ENCODE measurements around the gene SSH2. TPM values are rescaled to one million over a fixed set of nuclear protein-coding genes. Genes with fewer than 3 reads are reported as not detected.

Gene SSH2
- total and polyA plus RNA-seq, 4 donors: 7.5 to 14.1 (median 11.2) TPM

DNA sequence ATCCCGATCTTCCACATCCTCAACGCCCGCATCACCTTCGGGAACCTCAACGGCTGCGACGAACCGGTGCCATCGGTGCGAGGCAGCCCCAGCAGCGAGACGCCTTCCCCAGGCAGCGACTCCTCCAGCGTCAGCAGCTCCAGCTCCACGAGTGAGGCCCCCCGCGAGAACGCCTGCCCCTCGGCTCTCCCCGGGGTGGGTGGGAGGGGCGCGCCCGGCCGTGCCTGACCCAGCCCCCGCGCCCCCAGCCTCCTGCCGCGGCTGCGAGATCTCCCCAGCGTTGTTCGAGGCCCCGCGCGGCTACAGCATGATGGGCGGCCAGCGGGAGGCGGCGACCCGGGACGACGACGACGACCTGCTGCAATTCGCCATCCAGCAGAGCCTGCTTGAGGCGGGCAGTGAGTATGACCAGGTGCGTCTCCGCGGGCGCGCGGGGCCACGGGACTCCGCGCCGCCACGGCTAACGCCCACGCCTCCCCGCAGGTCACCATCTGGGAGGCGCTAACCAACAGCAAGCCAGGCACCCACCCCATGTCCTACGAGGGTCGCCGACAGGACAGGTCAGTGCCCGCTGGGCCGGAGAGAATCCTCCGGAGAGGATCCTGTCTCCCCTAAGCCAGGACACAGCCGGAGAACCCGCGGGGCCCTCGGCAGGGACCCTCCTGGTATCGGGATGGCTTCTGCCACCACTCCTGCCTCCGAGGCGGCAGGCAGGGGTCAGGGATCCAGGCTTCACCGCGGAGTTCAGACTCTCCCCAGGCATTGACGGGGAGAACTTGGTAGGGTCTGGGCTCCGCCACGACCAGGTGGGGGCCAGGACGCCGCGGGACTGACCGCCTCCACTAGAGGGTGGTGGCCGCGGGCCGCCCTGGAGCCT is 317.4 kb downstream of the SSH2 start:
- no peaks in the 10 kb centered on the region for H3K36me3 ChIP-seq (ENCODE audit: control insufficient read depth in 4 of 4, insufficient read depth in 3 of 4, low read depth in 1 of 4, low read length in 3 of 4)
- peak overlapping the region in 1 of 3 donors; percentile 37 for H3K4me3 ChIP-seq (ENCODE audit: low read depth in 1 of 3, low read length in 3 of 3)
- peaks cover 15 to 43% (median 35%) of the 10 kb centered on the region in 4 donors for H3K4me1 ChIP-seq (ENCODE audit: control insufficient read depth in 4 of 4, insufficient read depth in 4 of 4, low read length in 3 of 4)
- peaks cover 0 to 10% (median 1%) of the 10 kb centered on the region in 4 donors for H3K27me3 ChIP-seq (ENCODE audit: control insufficient read depth in 4 of 4, insufficient read depth in 4 of 4, low read length in 3 of 4)
- WGBS: 28% methylated on average over 85 of the region's 85 CpGs
- no peak for DNase-seq (ENCODE audit: low spot score)
- TF ChIP-seq RXRA (IDR thresholded peaks at IDR 0.05): no peak
- TF ChIP-seq, protein P1, sequence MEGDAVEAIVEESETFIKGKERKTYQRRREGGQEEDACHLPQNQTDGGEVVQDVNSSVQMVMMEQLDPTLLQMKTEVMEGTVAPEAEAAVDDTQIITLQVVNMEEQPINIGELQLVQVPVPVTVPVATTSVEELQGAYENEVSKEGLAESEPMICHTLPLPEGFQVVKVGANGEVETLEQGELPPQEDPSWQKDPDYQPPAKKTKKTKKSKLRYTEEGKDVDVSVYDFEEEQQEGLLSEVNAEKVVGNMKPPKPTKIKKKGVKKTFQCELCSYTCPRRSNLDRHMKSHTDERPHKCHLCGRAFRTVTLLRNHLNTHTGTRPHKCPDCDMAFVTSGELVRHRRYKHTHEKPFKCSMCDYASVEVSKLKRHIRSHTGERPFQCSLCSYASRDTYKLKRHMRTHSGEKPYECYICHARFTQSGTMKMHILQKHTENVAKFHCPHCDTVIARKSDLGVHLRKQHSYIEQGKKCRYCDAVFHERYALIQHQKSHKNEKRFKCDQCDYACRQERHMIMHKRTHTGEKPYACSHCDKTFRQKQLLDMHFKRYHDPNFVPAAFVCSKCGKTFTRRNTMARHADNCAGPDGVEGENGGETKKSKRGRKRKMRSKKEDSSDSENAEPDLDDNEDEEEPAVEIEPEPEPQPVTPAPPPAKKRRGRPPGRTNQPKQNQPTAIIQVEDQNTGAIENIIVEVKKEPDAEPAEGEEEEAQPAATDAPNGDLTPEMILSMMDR (IDR thresholded peaks at IDR 0.05; ENCODE audit: low read depth, low read length, missing input control): no peak
- no peak for TF ChIP-seq EGR1 (IDR thresholded peaks at IDR 0.05; ENCODE audit: low read depth in 2 of 2)
- no peak for TF ChIP-seq FOXA2 (IDR thresholded peaks at IDR 0.05)
- no peak overlapping the region for H3K27ac ChIP-seq (ENCODE audit: low read depth in 1 of 2, low read length in 2 of 2)
- H3K9ac ChIP-seq (ENCODE audit: low read depth in 1 of 2, low read length in 2 of 2): no peak overlapping the region
- no peaks in the 10 kb centered on the region for H3K9me3 ChIP-seq (ENCODE audit: control insufficient read depth in 4 of 4, low read length in 3 of 4)

DNA sequence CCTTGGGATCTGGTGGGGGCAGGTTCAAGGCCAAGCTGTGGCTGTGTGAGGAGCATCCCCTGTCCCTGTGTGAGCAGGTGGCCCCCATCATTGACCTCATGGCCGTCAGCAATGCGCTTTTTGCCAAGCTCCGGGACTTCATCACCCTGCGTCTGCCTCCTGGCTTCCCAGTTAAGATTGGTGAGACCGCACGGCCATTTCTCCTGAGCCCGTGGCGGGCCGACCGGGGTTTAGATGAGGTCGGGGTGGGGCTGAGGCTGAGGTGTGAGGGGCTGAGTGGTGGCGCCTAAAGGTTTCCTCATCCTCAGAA is 318.0 kb downstream of the SSH2 start:
- H3K4me3 ChIP-seq (ENCODE audit: low read depth in 1 of 3, low read length in 3 of 3): no peak overlapping the region
- DNase-seq (ENCODE audit: low spot score): no peak
- no peaks in the 10 kb centered on the region for H3K36me3 ChIP-seq (ENCODE audit: control insufficient read depth in 4 of 4, insufficient read depth in 3 of 4, low read depth in 1 of 4, low read length in 3 of 4)
- no peak overlapping the region for H3K9ac ChIP-seq (ENCODE audit: low read depth in 1 of 2, low read length in 2 of 2)
- peaks cover 0 to 10% (median 1%) of the 10 kb centered on the region in 4 donors for H3K27me3 ChIP-seq (ENCODE audit: control insufficient read depth in 4 of 4, insufficient read depth in 4 of 4, low read length in 3 of 4)
- no peaks in the 10 kb centered on the region for H3K9me3 ChIP-seq (ENCODE audit: control insufficient read depth in 4 of 4, low read length in 3 of 4)
- WGBS: 84% methylated on average over 12 of the region's 12 CpGs
- TF ChIP-seq GABPA (IDR thresholded peaks at IDR 0.05 in 1 of 2, conservative IDR thresholded peaks at IDR 0.05 in 1 of 2) (no peak), NR2F2 (IDR thresholded peaks at IDR 0.05) (no peak)
- TF ChIP-seq, protein P2, sequence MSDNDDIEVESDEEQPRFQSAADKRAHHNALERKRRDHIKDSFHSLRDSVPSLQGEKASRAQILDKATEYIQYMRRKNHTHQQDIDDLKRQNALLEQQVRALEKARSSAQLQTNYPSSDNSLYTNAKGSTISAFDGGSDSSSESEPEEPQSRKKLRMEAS (IDR thresholded peaks at IDR 0.05): no peak
- TF ChIP-seq, protein P3, sequence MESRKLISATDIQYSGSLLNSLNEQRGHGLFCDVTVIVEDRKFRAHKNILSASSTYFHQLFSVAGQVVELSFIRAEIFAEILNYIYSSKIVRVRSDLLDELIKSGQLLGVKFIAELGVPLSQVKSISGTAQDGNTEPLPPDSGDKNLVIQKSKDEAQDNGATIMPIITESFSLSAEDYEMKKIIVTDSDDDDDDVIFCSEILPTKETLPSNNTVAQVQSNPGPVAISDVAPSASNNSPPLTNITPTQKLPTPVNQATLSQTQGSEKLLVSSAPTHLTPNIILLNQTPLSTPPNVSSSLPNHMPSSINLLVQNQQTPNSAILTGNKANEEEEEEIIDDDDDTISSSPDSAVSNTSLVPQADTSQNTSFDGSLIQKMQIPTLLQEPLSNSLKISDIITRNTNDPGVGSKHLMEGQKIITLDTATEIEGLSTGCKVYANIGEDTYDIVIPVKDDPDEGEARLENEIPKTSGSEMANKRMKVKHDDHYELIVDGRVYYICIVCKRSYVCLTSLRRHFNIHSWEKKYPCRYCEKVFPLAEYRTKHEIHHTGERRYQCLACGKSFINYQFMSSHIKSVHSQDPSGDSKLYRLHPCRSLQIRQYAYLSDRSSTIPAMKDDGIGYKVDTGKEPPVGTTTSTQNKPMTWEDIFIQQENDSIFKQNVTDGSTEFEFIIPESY (IDR thresholded peaks at IDR 0.05): no peak
- no peak overlapping the region for H3K27ac ChIP-seq (ENCODE audit: low read depth in 1 of 2, low read length in 2 of 2)
- H3K4me1 ChIP-seq (ENCODE audit: control insufficient read depth in 4 of 4, insufficient read depth in 4 of 4, low read length in 3 of 4): peaks cover 11 to 37% (median 30%) of the 10 kb centered on the region in 4 donors

DNA sequence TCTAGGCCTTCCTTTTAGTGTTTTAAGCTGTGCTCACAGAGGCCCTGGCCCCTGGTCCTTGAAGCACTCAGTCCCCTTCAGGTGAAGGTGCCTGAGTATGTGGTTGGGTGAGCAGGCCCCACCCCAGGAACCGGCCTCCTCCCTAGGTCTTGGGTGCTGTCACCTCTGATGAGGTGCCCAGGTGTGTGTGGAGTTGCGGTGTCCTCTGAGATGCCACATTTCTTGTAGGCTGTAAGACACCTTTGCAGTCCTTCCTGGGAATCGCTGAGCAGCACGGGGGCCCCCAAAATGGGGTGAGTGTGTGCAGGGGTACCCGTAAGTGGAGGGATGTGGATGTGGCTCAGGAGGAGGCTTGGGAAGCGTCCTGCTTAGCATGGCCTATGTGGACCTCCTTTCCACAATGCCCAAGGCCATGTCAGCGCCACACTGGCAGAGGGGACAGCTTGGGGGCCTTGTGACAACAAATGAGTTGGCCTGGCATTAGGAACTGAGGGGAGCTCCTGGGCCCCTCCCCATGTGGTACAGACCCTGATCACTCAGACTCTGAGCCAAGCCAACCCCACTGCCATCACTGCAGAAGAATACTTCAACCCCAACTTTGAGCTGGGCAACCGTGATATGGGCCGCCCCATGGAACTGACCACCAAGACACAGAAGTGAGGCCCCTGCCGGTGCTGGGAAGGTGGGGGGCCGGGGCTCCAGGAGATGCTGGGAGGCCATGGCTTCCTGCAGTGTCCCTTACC is 318.5 kb downstream of the SSH2 start:
- Histone ChIP-seq H3K9me3 (ENCODE audit: control insufficient read depth in 4 of 4, low read length in 3 of 4) (no peaks in the 10 kb centered on the region), H3K9ac (ENCODE audit: low read depth in 1 of 2, low read length in 2 of 2) (no peak overlapping the region), H3K36me3 (ENCODE audit: control insufficient read depth in 4 of 4, insufficient read depth in 3 of 4, low read depth in 1 of 4, low read length in 3 of 4) (no peaks in the 10 kb centered on the region), H3K27me3 (ENCODE audit: control insufficient read depth in 4 of 4, insufficient read depth in 4 of 4, low read length in 3 of 4) (peaks cover 0 to 10% (median 1%) of the 10 kb centered on the region in 4 donors), H3K27ac (ENCODE audit: low read depth in 1 of 2, low read length in 2 of 2) (no peak overlapping the region), H3K4me3 (ENCODE audit: low read depth in 1 of 3, low read length in 3 of 3) (no peak overlapping the region), H3K4me1 (ENCODE audit: control insufficient read depth in 4 of 4, insufficient read depth in 4 of 4, low read length in 3 of 4) (peaks cover 11 to 32% (median 26%) of the 10 kb centered on the region in 4 donors)
- 95% methylated on average over 11 of the region's 11 CpGs for WGBS
- no peak for DNase-seq (ENCODE audit: low spot score)
- TF ChIP-seq, protein P2 (IDR thresholded peaks at IDR 0.05): no peak
- TF ChIP-seq, protein P1 (IDR thresholded peaks at IDR 0.05; ENCODE audit: low read depth, low read length, missing input control): no peak
- no peak for TF ChIP-seq SP1 (IDR thresholded peaks at IDR 0.05)
- no peak for TF ChIP-seq EGR1 (IDR thresholded peaks at IDR 0.05; ENCODE audit: low read depth in 2 of 2)
- no peak for TF ChIP-seq FOXA1 (IDR thresholded peaks at IDR 0.05)
- TF ChIP-seq HNF4G (IDR thresholded peaks at IDR 0.05): no peak
- TF ChIP-seq GABPA (IDR thresholded peaks at IDR 0.05 in 1 of 2, conservative IDR thresholded peaks at IDR 0.05 in 1 of 2): no peak
- TF ChIP-seq, protein P4, sequence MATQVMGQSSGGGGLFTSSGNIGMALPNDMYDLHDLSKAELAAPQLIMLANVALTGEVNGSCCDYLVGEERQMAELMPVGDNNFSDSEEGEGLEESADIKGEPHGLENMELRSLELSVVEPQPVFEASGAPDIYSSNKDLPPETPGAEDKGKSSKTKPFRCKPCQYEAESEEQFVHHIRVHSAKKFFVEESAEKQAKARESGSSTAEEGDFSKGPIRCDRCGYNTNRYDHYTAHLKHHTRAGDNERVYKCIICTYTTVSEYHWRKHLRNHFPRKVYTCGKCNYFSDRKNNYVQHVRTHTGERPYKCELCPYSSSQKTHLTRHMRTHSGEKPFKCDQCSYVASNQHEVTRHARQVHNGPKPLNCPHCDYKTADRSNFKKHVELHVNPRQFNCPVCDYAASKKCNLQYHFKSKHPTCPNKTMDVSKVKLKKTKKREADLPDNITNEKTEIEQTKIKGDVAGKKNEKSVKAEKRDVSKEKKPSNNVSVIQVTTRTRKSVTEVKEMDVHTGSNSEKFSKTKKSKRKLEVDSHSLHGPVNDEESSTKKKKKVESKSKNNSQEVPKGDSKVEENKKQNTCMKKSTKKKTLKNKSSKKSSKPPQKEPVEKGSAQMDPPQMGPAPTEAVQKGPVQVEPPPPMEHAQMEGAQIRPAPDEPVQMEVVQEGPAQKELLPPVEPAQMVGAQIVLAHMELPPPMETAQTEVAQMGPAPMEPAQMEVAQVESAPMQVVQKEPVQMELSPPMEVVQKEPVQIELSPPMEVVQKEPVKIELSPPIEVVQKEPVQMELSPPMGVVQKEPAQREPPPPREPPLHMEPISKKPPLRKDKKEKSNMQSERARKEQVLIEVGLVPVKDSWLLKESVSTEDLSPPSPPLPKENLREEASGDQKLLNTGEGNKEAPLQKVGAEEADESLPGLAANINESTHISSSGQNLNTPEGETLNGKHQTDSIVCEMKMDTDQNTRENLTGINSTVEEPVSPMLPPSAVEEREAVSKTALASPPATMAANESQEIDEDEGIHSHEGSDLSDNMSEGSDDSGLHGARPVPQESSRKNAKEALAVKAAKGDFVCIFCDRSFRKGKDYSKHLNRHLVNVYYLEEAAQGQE (IDR thresholded peaks at IDR 0.05): no peak
- TF ChIP-seq JUND (IDR thresholded peaks at IDR 0.05): no peak
- no peak for TF ChIP-seq FOXA2 (IDR thresholded peaks at IDR 0.05)
- TF ChIP-seq RAD21 (IDR thresholded peaks at IDR 0.05): no peak
